Measurements from ENCODE around the gene TSPAN33. TPM values are rescaled to one million over a fixed set of nuclear protein-coding genes. Genes with fewer than 3 reads are reported as not detected.

The TSPAN33 gene
- total RNA-seq, 1 donor from 2014 or later: 6.2 TPM

DNA sequence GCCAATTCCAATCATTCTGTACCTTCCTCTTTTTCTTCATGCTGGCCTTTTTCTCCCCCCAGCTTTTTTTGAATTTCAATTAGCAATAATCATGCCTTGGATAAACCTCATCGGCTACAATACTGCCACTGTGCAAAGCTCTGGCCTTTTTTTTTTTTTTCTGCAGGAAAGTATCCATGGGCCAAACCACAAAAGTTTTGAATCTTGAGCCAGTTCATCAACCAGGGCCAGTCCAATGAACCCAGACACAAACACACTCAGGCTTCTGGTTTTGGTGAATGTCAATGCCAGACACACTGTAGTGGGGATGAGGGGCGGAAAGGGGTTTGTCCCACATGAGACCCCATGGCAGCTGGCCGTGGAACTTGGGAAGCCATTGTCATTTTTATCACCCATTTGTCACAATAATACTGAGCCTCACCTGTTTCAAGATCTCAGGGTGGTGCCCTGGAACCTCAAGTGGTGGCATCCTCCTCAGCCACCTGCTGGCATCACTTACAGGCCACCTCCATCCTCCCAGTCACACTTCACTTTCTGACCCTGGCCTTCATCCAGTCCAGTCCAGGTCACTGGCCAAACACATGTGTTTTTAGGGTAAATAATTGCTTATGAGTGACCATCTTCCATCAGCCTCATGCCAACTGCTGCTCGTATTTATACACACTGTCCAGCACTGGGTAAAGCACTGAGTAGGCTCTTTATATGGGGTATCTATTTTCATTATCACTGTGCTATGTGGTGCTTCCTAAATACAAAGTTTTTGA lies 40.8 kb upstream of the TSPAN33 start:
- Histone ChIP-seq H3K4me3 (no peak overlapping the region), H3K36me3 (no peaks in the 10 kb centered on the region), H3K27me3 (no peaks in the 10 kb centered on the region), H3K9me3 (no peaks in the 10 kb centered on the region), H3K4me1 (no peaks in the 10 kb centered on the region), H3K27ac (no peak overlapping the region)
- ATAC-seq: no peak
- no peak for DNase-seq
- intact Hi-C loops (cut with DNase I): no loop called here
- no peak for TF ChIP-seq CTCF (IDR thresholded peaks at IDR 0.05)

DNA sequence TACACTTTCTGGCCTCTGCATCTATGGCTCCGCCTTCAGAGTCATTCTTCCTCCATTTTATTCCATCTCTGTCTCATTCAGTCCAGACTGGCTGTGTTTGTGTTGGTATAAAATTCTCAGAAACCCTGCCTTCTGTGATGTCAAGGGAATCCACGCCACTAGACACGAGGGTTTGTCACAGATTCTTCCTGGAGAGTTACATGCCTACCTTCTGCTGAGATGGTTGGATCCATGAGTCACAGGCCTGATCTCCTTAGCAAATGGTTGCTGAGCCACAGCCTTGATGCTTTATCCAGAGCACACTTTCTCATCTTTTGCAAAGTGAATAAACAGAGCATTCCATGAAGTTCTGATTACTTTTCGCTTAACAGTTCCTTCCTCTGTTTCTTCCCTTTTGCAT lies 35.9 kb upstream of the TSPAN33 start:
- Histone ChIP-seq H3K9me3 (no peaks in the 10 kb centered on the region), H3K36me3 (no peaks in the 10 kb centered on the region), H3K27ac (no peak overlapping the region), H3K4me1 (no peaks in the 10 kb centered on the region), H3K27me3 (peaks cover 1% of the 10 kb centered on the region), H3K4me3 (no peak overlapping the region)
- TF ChIP-seq CTCF (IDR thresholded peaks at IDR 0.05): no peak
- ATAC-seq (no peak), DNase-seq (no peak)
- intact Hi-C loops (cut with DNase I): no loop called here

DNA sequence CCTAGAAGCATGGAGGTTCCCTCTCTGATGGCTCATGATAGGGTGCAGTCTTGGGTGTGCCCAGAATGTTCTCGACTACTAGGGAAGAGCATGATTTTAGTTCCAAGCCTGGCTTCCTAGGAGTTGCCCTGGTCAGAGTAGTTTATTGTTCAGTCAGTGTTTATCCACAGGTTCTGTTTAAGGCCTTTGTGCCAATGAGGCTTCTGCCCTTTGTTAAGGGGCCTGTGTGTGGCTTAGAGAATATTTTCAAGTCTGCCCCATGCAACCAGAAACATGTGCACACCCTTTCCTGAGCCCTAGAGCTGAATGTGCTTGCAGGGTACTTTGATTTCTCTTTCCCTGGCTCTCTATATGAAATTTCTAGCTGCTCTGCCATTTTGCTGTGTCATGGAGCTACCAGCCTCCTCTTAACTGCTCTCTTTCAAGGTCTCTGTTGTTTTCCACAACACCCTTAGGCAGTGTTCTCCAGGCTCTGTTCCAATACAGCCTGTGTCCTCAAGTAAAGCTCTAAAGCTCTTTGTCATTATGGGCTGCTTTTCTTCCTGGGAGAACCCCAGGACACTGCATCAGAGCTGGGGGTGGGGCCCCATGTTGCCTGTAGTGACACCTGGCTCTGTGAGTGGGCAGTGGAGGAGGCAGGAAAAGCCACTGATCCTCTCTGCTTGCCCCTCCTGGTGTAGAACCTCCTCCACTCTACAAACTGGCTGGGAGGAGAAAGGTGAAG lies 34.1 kb upstream of the TSPAN33 start:
- Histone ChIP-seq H3K4me3 (no peak overlapping the region), H3K4me1 (no peaks in the 10 kb centered on the region), H3K9me3 (no peaks in the 10 kb centered on the region), H3K36me3 (no peaks in the 10 kb centered on the region), H3K27me3 (peaks cover 9% of the 10 kb centered on the region), H3K27ac (no peak overlapping the region)
- no peak for DNase-seq
- TF ChIP-seq CTCF (IDR thresholded peaks at IDR 0.05): no peak
- no peak for ATAC-seq
- intact Hi-C loops (cut with DNase I): no loop called here

DNA sequence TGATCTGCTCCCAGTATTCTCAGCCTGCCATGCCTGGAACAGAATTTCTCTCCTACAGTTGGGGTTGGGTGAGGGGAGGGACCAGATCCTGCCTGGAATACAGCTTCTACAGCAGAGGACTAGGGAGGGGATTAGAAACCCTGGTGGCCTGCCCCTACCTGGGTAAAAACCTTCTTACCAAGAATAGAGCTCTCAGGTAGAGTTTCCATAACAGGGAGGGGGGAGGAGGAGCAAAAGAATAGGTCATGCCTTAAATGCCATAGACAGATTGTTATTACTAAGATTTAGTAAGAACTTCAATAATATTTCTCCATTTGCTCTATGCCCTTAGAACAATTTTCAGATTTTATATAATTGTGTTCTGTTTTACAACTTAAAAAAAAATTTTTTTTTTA lies 33.5 kb upstream of the TSPAN33 start:
- ATAC-seq (no peak), DNase-seq (no peak)

GRCh38 chr7:129115676-129116075 lies 28.8 kb upstream of the TSPAN33 start:
- Histone ChIP-seq H3K4me1 (no peaks in the 10 kb centered on the region), H3K27me3 (peaks cover 14% of the 10 kb centered on the region), H3K4me3 (no peak overlapping the region), H3K9me3 (no peaks in the 10 kb centered on the region), H3K27ac (no peak overlapping the region), H3K36me3 (no peaks in the 10 kb centered on the region)
- DNase-seq (no peak), ATAC-seq (no peak)
- TF ChIP-seq CTCF (IDR thresholded peaks at IDR 0.05): no peak
- intact Hi-C loops (cut with DNase I): no loop called here

More for the DNA sequence above, 33.5 kb upstream of the TSPAN33 start:
- no peaks in the 10 kb centered on the region for H3K4me1 ChIP-seq
- no peak for TF ChIP-seq CTCF (IDR thresholded peaks at IDR 0.05)
- no peak overlapping the region for H3K4me3 ChIP-seq
- intact Hi-C loops (cut with DNase I): no loop called here
- H3K9me3 ChIP-seq: no peaks in the 10 kb centered on the region
- H3K27ac ChIP-seq: no peak overlapping the region
- H3K27me3 ChIP-seq: peaks cover 14% of the 10 kb centered on the region
- no peaks in the 10 kb centered on the region for H3K36me3 ChIP-seq
